ENCODE measurements around the gene SAMD4A.

The SAMD4A gene

GRCh38 chr14:54690887-54691286, 124.0 kb downstream of the SAMD4A start:
- DNase-seq (ENCODE audit: extremely low spot score): no peak
- TF ChIP-seq PKNOX1 (IDR thresholded peaks at IDR 0.05): no peak
- TF ChIP-seq HDGF (IDR thresholded peaks at IDR 0.05; ENCODE audit: borderline replicate concordance): no peak
- no peak for TF ChIP-seq ZNF384 (IDR thresholded peaks at IDR 0.05)
- TF ChIP-seq BHLHE40 (IDR thresholded peaks at IDR 0.05; ENCODE audit: borderline replicate concordance): no peak
- TF ChIP-seq CTBP1 (IDR thresholded peaks at IDR 0.05; ENCODE audit: borderline replicate concordance): no peak
- TF ChIP-seq FOXA1 (IDR thresholded peaks at IDR 0.05): no peak
- TF ChIP-seq FOXM1 (IDR thresholded peaks at IDR 0.05; ENCODE audit: borderline replicate concordance): no peak
- TF ChIP-seq L3MBTL2 (conservative IDR thresholded peaks at IDR 0.05): no peak
- TF ChIP-seq SUZ12 (IDR thresholded peaks at IDR 0.05): no peak
- no peak for TF ChIP-seq ELF4 (IDR thresholded peaks at IDR 0.05)
- TF ChIP-seq SP1 (IDR thresholded peaks at IDR 0.05): no peak
- TF ChIP-seq TARDBP (IDR thresholded peaks at IDR 0.05): no peak
- TF ChIP-seq LEF1 (IDR thresholded peaks at IDR 0.05; ENCODE audit: borderline replicate concordance): no peak
- ChIA-PET POLR2A (interaction anchor here (1.7 to 2.0 kb wide), 2 partner anchors 125 to 126 kb away, joined by 7 to 14 read pairs; partner anchors contain the start of gene SAMD4A), CTCF (interaction anchor here (0.6 to 2.0 kb wide), 14 partner anchors 10 to 381 kb away, joined by 3 to 12 read pairs (median 4); partner anchors contain the start of gene SAMD4A)

GRCh38 chr14:54691525-54692283, 124.8 kb downstream of the SAMD4A start:
- TF ChIP-seq FOXA1 (IDR thresholded peaks at IDR 0.05): no peak
- TF ChIP-seq ZNF384 (IDR thresholded peaks at IDR 0.05): no peak
- TF ChIP-seq BHLHE40 (IDR thresholded peaks at IDR 0.05; ENCODE audit: borderline replicate concordance): no peak
- no peak for TF ChIP-seq SP1 (IDR thresholded peaks at IDR 0.05)
- no peak for TF ChIP-seq FOXM1 (IDR thresholded peaks at IDR 0.05; ENCODE audit: borderline replicate concordance)
- no peak for TF ChIP-seq L3MBTL2 (conservative IDR thresholded peaks at IDR 0.05)
- TF ChIP-seq TARDBP (IDR thresholded peaks at IDR 0.05): no peak
- TF ChIP-seq LEF1 (IDR thresholded peaks at IDR 0.05; ENCODE audit: borderline replicate concordance): no peak
- no peak for TF ChIP-seq FOXK2 (IDR thresholded peaks at IDR 0.05)
- DNase-seq (ENCODE audit: extremely low spot score): peak; percentile 65
- POLR2A ChIA-PET: interaction anchor here (1.7 kb wide), 1 partner anchor 125 kb away, joined by 14 read pairs; the partner anchor contains the start of gene SAMD4A
- CTCF ChIA-PET: interaction anchor here (0.6 to 2.0 kb wide), 16 partner anchors 10 to 1103 kb away, joined by 3 to 12 read pairs (median 4); no protein-coding TSS in a partner anchor

GRCh38 chr14:54692284-54692772, 125.4 kb downstream of the SAMD4A start:
- POLR2A ChIA-PET: no interaction called here
- DNase-seq (ENCODE audit: extremely low spot score): no peak
- CTCF ChIA-PET: interaction anchor here (1.1 kb wide), 1 partner anchor 128 kb away, joined by 4 read pairs; no protein-coding TSS in a partner anchor
- TF ChIP-seq ZNF384 (IDR thresholded peaks at IDR 0.05) (no peak), FOXA1 (IDR thresholded peaks at IDR 0.05) (no peak), FOXK2 (IDR thresholded peaks at IDR 0.05) (no peak), BHLHE40 (IDR thresholded peaks at IDR 0.05; ENCODE audit: borderline replicate concordance) (no peak)

GRCh38 chr14:54693761-54694160, 126.8 kb downstream of the SAMD4A start:
- POLR2A ChIA-PET: no interaction called here
- DNase-seq (ENCODE audit: extremely low spot score): no peak
- CTCF ChIA-PET: interaction anchor here (1.1 kb wide), 1 partner anchor 130 kb away, joined by 4 read pairs; no protein-coding TSS in a partner anchor
- TF ChIP-seq HDGF (IDR thresholded peaks at IDR 0.05; ENCODE audit: borderline replicate concordance) (no peak), FOXK2 (IDR thresholded peaks at IDR 0.05) (no peak), SUZ12 (IDR thresholded peaks at IDR 0.05) (no peak), FOXM1 (IDR thresholded peaks at IDR 0.05; ENCODE audit: borderline replicate concordance) (no peak), ARNT (IDR thresholded peaks at IDR 0.05) (no peak), PKNOX1 (IDR thresholded peaks at IDR 0.05) (no peak), BHLHE40 (IDR thresholded peaks at IDR 0.05; ENCODE audit: borderline replicate concordance) (no peak), NFRKB (IDR thresholded peaks at IDR 0.05) (no peak), L3MBTL2 (conservative IDR thresholded peaks at IDR 0.05) (no peak), FOXA1 (IDR thresholded peaks at IDR 0.05) (no peak), TARDBP (IDR thresholded peaks at IDR 0.05) (no peak)

- no peak for DNase-seq (ENCODE audit: extremely low spot score)
- CTCF ChIA-PET: interaction anchor here (0.8 to 0.9 kb wide), 2 partner anchors 78 to 129 kb away, joined by 3 to 4 read pairs; no protein-coding TSS in a partner anchor
- no peak for TF ChIP-seq L3MBTL2 (conservative IDR thresholded peaks at IDR 0.05)
- no peak for TF ChIP-seq HDGF (IDR thresholded peaks at IDR 0.05; ENCODE audit: borderline replicate concordance)
- no peak for TF ChIP-seq FOXK2 (IDR thresholded peaks at IDR 0.05)
- TF ChIP-seq FOXM1 (IDR thresholded peaks at IDR 0.05; ENCODE audit: borderline replicate concordance): no peak
- no peak for TF ChIP-seq PKNOX1 (IDR thresholded peaks at IDR 0.05)
- TF ChIP-seq CTBP1 (IDR thresholded peaks at IDR 0.05; ENCODE audit: borderline replicate concordance): no peak
- no peak for TF ChIP-seq SUZ12 (IDR thresholded peaks at IDR 0.05)
- no peak for TF ChIP-seq SP1 (IDR thresholded peaks at IDR 0.05)
- no peak for TF ChIP-seq ELF4 (IDR thresholded peaks at IDR 0.05)
- no peak for TF ChIP-seq ZNF384 (IDR thresholded peaks at IDR 0.05)
- TF ChIP-seq LEF1 (IDR thresholded peaks at IDR 0.05; ENCODE audit: borderline replicate concordance): no peak
- no peak for TF ChIP-seq BHLHE40 (IDR thresholded peaks at IDR 0.05; ENCODE audit: borderline replicate concordance)
- TF ChIP-seq FOXA1 (IDR thresholded peaks at IDR 0.05): no peak
- TF ChIP-seq TARDBP (IDR thresholded peaks at IDR 0.05): no peak
- TF ChIP-seq ARNT (IDR thresholded peaks at IDR 0.05): no peak
- TF ChIP-seq NFRKB (IDR thresholded peaks at IDR 0.05): no peak
- POLR2A ChIA-PET: no interaction called here
These were observed 128.3 kb downstream of the SAMD4A start for GRCh38 chr14:54695196-54695595.

Measured in HEK293T (cell line).